Inferior parietal cortex (tissue), 1 donor: ENCODE results near the gene RNF128.
A peak's percentile ranks its signal among the peaks of the same experiment; 100 is the strongest.

Source experiments
- DNase-seq: peaks from one replicate; pipeline ENCODE4 v3.0.0-alpha.2; 2016; ENCODE audit errors: extremely low spot score

The RNF128 gene

DNA sequence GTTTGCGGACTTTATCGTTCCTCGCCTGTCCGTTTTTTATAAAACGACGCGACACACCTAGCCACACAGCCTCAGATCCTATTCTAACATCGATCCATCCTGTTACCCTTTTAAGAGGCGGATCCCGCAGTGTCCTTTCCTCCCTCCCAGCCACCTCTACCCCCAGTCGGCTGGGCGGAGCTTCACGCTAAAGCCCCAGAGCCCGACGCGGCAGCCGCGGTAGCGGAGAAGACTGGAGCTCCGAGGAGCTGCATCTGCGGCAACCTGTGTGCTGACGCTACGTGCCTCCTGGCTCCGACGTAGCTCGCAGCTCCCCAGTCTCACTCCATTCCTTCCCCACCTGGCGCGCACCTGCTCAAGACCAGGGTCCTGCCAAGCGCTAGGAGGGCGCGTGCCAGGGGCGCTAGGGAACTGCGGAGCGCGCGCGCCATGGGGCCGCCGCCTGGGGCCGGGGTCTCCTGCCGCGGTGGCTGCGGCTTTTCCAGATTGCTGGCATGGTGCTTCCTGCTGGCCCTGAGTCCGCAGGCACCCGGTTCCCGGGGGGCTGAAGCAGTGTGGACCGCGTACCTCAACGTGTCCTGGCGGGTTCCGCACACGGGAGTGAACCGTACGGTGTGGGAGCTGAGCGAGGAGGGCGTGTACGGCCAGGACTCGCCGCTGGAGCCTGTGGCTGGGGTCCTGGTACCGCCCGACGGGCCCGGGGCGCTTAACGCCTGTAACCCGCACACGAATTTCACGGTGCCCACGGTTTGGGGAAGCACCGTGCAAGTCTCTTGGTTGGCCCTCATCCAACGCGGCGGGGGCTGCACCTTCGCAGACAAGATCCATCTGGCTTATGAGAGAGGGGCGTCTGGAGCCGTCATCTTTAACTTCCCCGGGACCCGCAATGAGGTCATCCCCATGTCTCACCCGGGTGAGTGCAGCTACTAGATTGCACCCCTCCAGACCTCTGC is at the start of gene RNF128:
Gene RNF128 (plus strand): TSS at position 217 of the 953 bp plus-strand sequence. CDS start 213 bp downstream, at position 430.
- peak; percentile 27 for DNase-seq

- DNase-seq, result no peak
Observed at GRCh38 chrX:106680716-106681115, 45.8 kb upstream of the RNF128 start.

DNA sequence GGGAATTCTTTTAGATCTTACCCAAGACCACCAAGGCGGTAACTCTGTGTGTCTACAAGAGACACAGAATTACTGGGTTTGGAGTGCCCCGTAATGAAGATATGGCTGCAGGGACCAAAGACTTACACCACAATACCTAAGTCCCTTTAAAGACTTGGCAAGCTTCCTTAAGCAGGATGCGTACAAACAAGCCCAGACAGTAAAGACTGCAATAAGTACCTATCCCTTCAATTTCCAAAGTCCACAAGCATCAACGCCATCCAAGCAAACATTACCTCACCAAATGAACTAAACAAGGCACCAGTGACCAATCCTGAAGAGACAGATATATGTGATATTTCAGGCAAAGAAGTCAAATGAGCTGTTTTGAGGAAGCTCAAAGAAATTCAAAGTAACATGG is 42.3 kb upstream of the RNF128 start:
- no peak for DNase-seq

DNA sequence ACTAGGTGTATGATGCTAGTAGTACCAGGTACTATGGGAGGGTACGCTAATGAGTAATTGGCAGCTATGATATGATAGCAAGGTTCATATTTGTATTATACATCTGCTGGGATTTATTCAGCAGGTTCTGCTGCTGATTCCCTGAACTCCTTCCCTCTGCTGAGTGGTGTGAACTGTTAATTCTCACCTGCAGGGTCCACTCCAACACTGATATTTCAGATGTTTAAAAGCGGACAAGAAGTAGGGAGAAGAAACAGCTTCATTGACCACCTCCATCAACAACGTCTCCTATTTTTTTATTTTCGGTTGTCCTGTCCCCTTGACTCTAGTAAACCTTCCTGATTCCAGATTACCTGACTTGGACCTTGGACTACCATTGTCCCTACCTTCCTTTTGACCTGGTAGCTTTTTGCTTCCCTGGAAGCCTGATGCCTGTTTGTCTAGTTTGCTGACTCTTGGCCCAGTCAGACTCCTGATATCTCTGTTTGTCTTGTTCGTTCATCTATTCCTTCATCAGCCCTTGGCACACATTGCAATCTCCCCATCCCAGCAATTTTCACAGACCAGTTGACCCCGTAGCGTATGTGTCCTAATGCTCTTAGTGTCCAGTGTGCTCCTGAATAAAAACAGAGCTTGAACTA is 34.0 kb upstream of the RNF128 start:
- DNase-seq, result no peak

DNA sequence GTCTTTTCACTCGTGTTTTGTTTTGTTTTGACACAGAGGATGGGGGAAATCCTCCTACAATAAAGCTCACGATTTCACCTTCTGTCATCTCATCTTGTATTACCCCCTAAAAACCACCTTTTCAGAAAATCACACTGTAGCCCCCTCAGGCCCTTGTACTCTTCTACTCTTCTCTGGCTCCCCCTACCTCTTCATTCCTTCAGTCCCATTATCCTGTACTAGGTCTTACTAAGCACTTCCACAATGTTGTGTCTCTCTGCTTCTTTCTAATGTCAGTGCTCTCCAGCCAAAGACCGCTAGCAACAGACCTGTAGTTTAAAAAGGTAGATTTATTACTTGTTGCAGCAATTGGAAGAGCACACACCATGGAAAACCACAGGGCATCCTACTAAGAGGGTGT is 30.0 kb upstream of the RNF128 start:
- no peak for DNase-seq

- no peak for DNase-seq
Observed at GRCh38 chrX:106698693-106699092, 27.8 kb upstream of the RNF128 start.

DNA sequence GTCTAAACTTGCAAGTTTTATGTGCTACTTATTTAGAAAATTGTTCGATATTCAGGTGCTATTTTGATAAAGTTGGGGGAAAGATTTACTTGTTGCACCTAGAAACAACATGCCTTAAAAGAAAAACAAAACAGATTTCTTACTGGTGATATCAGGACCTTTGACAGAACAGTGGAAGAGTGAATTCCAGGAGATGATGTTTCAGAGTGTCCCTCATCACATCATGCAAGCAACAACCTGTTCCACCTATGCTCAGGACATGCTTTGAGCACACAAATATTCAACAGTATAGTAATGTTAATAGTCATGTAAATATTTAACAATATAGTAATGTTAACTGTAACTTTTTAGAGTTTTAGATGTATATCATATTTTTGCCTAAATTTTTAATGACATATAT is 23.9 kb upstream of the RNF128 start:
- DNase-seq, result no peak

- no peak for DNase-seq
Observed at GRCh38 chrX:106706466-106706865, 20.0 kb upstream of the RNF128 start.

DNA sequence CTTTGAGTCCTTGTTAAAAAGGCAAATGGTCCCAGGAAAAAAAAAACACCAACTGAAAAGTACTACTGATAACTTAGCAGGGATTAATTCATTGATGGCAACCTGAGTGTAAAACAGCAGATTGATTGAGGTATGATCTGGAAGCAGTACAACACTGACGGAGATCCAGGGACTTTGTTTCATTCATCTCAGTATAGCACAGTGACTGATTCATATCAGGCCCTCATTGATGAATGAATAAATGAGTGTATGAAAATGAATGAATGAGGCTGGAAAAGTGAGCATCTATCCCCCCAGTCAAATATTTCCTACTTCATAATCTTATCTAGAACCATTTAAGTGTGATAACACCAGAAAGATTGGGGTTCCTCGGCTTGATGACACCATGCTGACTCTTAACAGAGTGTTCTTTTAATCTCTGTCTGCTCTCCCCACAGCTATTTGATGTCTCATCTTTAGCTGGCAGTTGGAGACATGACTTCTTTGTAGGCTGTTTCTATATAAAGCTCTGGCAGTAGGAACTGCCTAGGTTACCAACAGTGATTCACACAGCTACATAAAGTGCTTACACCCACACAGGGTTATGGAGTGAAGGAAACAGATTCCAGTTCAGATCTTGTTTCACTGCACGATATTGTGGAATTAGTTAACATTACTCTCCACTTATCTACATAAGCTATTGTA is 18.6 kb upstream of the RNF128 start:
- no peak for DNase-seq

- DNase-seq, result no peak
Observed at GRCh38 chrX:106710771-106711170, 15.7 kb upstream of the RNF128 start.

DNA sequence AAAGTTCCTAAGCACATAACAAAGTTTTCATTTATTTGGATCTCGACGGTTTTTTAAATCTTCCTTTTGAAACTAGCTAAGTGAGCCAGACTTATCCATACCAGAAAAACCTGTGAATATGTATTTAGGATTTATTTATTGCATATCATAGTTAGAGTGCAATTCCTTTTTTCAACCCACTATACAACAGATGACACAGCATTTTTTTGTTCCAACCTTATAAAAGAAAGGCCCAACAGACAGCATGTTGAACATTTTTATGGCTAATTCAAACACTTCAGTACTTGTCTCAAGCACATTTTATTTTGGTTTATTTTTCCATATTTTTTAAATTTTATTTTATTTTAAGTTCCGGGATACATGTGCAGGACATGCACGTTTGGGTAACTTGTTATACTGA is 15.1 kb upstream of the RNF128 start:
- DNase-seq, result no peak

- DNase-seq, result no peak
Observed at GRCh38 chrX:106716004-106716403, 10.5 kb upstream of the RNF128 start.

DNA sequence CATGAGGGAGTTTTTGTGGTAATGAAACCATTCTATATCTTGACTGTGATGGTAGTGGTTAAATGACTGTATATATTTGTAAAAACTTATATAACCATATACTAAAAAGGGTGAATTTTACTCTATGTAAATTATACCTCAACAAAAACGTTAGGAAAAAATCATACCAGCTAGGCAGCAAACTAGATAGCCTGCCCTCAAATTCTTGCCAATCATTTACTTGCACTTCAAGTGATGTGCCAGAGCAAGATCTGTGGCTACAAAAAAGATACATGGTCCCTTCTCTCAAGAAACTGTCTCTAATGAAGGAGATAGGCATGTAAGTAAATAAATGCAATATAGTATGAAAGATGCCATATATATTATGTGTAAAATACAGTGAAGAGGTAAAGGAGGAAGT is 10.0 kb upstream of the RNF128 start:
- DNase-seq, result no peak

- no peak for DNase-seq
Observed at GRCh38 chrX:106718709-106719108, 7.8 kb upstream of the RNF128 start.

DNA sequence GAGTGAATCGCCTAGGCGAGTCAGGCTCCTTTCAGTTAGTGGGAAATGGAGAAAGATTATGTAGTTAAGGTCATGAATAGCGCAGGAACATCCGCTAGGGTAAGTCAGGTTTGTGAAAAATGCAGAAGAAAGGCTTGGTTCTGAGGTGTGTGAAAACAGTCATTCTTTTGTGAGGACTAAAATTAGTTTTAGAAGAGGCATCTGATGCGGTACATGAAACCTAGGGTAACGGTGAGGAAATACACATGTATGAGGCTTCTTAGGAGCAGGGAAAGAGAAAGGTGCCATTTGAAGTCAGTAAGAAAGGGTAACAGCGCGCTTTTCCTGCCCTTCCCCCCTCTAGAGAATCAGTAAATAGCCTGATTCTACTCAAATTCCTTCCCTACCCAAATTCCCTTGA is 570 bp upstream of the RNF128 start:
- no peak for DNase-seq

- no peak for DNase-seq
Observed at GRCh38 chrX:106728337-106728736, 1.8 kb downstream of the RNF128 start.

GRCh38 chrX:106730401-106730800 is 3.9 kb downstream of the RNF128 start:
- no peak for DNase-seq

DNA sequence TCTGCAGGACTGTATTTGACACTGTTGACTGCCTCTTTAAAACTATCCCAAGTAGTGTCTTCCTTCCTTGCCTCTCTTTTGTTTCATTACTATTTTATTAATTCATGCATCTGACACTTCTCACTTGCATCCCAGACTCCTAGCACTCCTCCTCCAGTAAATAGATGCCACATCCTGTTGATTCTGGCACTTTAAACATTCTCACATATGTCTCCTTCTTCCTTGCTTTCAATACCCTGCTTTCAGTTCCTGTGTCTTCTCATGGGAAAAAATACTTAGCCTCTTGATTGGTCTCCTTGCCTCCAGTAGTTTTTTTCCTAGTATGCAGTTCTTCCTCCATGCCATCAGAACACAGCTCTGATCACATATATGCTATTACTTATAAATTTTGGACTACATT is 5.1 kb downstream of the RNF128 start:
- no peak for DNase-seq

GRCh38 chrX:106734827-106735226 is 8.3 kb downstream of the RNF128 start:
- no peak for DNase-seq

- no peak for DNase-seq
Observed at GRCh38 chrX:106740193-106740780, 13.8 kb downstream of the RNF128 start.

GRCh38 chrX:106742193-106742592 is 15.7 kb downstream of the RNF128 start:
- no peak for DNase-seq

DNA sequence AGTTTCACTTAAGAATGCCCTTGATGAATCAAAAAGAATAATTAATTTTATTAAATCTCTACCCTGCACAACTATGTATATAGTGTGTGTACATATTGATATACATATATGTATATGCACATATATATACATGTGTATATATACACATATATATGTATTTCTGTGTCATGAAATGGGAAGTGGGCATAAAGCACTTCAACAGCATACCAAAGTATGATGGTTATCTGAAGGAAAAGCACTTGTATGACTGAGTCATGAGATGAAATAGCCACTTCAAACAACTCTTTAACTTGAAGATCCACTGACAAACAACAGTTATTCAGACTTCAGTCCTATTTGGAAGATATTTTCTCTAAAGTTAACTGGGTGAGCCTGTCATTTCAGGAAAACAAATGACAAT is 16.3 kb downstream of the RNF128 start:
- DNase-seq, result no peak
